ENCODE results near the gene GP1BA.

The GP1BA gene

GRCh38 chr17:4950746-4951204 is 18.7 kb downstream of the GP1BA start, which contains the start of gene ENO3:
ENO3 (plus strand) TSS chr17:4951119; CDS start chr17:4951830, 711 bp downstream.
- in situ Hi-C loops (cut with MboI; ENCODE audit: low sequenced_read_pairs, unreplicated experiment) = no loop called here
- no peak for DNase-seq (ENCODE audit: low spot score)
- TF ChIP-seq CTCF (IDR thresholded peaks at IDR 0.05; ENCODE audit: borderline replicate concordance, control extremely low read depth, extremely low read depth, insufficient read depth, missing control alignments) = no peak

GRCh38 chr17:4951486-4951885 is 19.4 kb downstream of the GP1BA start:
- DNase-seq (ENCODE audit: low spot score) = no peak
- TF ChIP-seq CTCF (IDR thresholded peaks at IDR 0.05; ENCODE audit: borderline replicate concordance, control extremely low read depth, extremely low read depth, insufficient read depth, missing control alignments) = no peak
- in situ Hi-C loops (cut with MboI; ENCODE audit: low sequenced_read_pairs, unreplicated experiment) = no loop called here

- DNase-seq (ENCODE audit: low spot score) = no peak
- TF ChIP-seq CTCF (IDR thresholded peaks at IDR 0.05; ENCODE audit: borderline replicate concordance, control extremely low read depth, extremely low read depth, insufficient read depth, missing control alignments) = no peak
- in situ Hi-C loops (cut with MboI; ENCODE audit: low sequenced_read_pairs, unreplicated experiment) = no loop called here
These were observed 21.4 kb downstream of the GP1BA start for GRCh38 chr17:4953451-4953961.

- no peak for TF ChIP-seq CTCF (IDR thresholded peaks at IDR 0.05; ENCODE audit: borderline replicate concordance, control extremely low read depth, extremely low read depth, insufficient read depth, missing control alignments)
- in situ Hi-C loops (cut with MboI; ENCODE audit: low sequenced_read_pairs, unreplicated experiment) = no loop called here
- DNase-seq (ENCODE audit: low spot score) = no peak
These were observed 23.0 kb downstream of the GP1BA start for GRCh38 chr17:4955091-4955490.

- in situ Hi-C loops (cut with MboI; ENCODE audit: low sequenced_read_pairs, unreplicated experiment) = no loop called here
- no peak for DNase-seq (ENCODE audit: low spot score)
- no peak for TF ChIP-seq CTCF (IDR thresholded peaks at IDR 0.05; ENCODE audit: borderline replicate concordance, control extremely low read depth, extremely low read depth, insufficient read depth, missing control alignments)
These were observed 24.5 kb downstream of the GP1BA start for GRCh38 chr17:4956493-4957061.

GRCh38 chr17:4958102-4958501 is 26.0 kb downstream of the GP1BA start:
- DNase-seq (ENCODE audit: low spot score) = no peak
- TF ChIP-seq CTCF (IDR thresholded peaks at IDR 0.05; ENCODE audit: borderline replicate concordance, control extremely low read depth, extremely low read depth, insufficient read depth, missing control alignments) = no peak
- in situ Hi-C loops (cut with MboI; ENCODE audit: low sequenced_read_pairs, unreplicated experiment) = no loop called here

Measured in GM13976 (cell line).